A549 (cell line): ENCODE data around the gene CCDC92B. TPM values are rescaled to one million over a fixed set of nuclear protein-coding genes. Genes with fewer than 3 reads are reported as not detected.

ENCODE experiments used
- ATAC-seq, 2 experiments: fragments of 200-7000 bp in 1 of 2; fragments of >200 bp in 1 of 2; cut with Nextera tagmentation in 1 of 2; cut with Tn5 transposase in 1 of 2; 3 replicates each; pipeline versions ENCODE4 v1.8.0 to v1.9.1; 2018 to 2020; ENCODE audit warnings: mild to moderate bottlenecking in 1 of 2, moderate library complexity in 1 of 2
- CTCF ChIA-PET: fragments of 300-600 bp; sonication (Branson Sonifier 250); formaldehyde crosslinking; extraction: SDS; loops from one replicate; lab custom pipeline; 2021; ENCODE audit warnings: antibody characterized with exemption, inconsistent platforms; lab: Yijun Ruan, JAX
- POLR2A ChIA-PET: fragments of 350-600 bp; formaldehyde crosslinking; extraction: SDS; loops from one replicate; lab custom pipeline; 2021; ENCODE audit warnings: antibody characterized with exemption, inconsistent platforms; lab: Yijun Ruan, JAX
- DNase-seq, 2 experiments: peaks; one replicate each; pipeline versions ENCODE4 v3.0.0 to v3.0.0-alpha.2; 2011 to 2016; ENCODE audit warnings: low read depth in 1 of 2, low spot score in 1 of 2
- FAIRE-seq: peaks from 2 replicates; lab custom pipeline; 2011; peaks lifted over from hg19 to GRCh38; lab: Jason Lieb, UNC
- H3K27ac ChIP-seq, 2 experiments: fragments of >200 bp; sonication (Bioruptor Twin); formaldehyde crosslinking; 3 replicates each; pipeline ENCODE4 v1.5.1; 2016 to 2017
- H3K4me1 ChIP-seq: fragments of >200 bp; sonication (Bioruptor Twin); formaldehyde crosslinking; 3 replicates; pipeline ENCODE4 v1.6.1; 2016
- H3K4me2 ChIP-seq: fragments of >200 bp; sonication (Bioruptor Twin); formaldehyde crosslinking; 3 replicates; pipeline ENCODE4 v1.6.1; 2016
- H3K4me3 ChIP-seq: fragments of >200 bp; sonication (Bioruptor Twin); formaldehyde crosslinking; 3 replicates; pipeline ENCODE4 v1.5.1; 2016
- H3K9me3 ChIP-seq: fragments of >200 bp; sonication (Bioruptor Twin); formaldehyde crosslinking; 3 replicates; pipeline ENCODE4 v1.6.1; 2016
- CBX8 ChIP-seq: fragments of 200-600 bp; sonication (generic); IDR thresholded peaks from 2 replicates; pipeline ENCODE4 v1.6.1; 2016
- CHD4 ChIP-seq: fragments of 200-600 bp; sonication (generic); IDR thresholded peaks from 2 replicates; pipeline ENCODE4 v1.6.1; 2016; ENCODE audit warnings: antibody characterized with exemption, mild to moderate bottlenecking, borderline replicate concordance
- EHMT2 ChIP-seq: fragments of 200-600 bp; sonication (generic); IDR thresholded peaks from 2 replicates; pipeline ENCODE4 v1.6.1; 2016; ENCODE audit warnings: antibody characterized with exemption, low read depth, mild to moderate bottlenecking, moderate library complexity
- EP300 ChIP-seq, 2 experiments: fragments of >200 bp; sonication (Bioruptor Twin); formaldehyde crosslinking; IDR thresholded peaks; 2 replicates in 1 of 2; 3 replicates in 1 of 2; pipeline ENCODE4 v1.6.1; 2016 to 2017
- ESRRA ChIP-seq: fragments of 150-350 bp; IDR thresholded peaks from 2 replicates; pipeline ENCODE4 v1.6.1; 2014; ENCODE audit warnings: mild to moderate bottlenecking, low read length, borderline replicate concordance
- GATA3 ChIP-seq: IDR thresholded peaks from 2 replicates; pipeline ENCODE4 v1.6.1; 2012; ENCODE audit warnings: borderline replicate concordance
- HEYL ChIP-seq: fragments of 250-450 bp; sonication (Bioruptor Pico); IDR thresholded peaks from 2 replicates; pipeline ENCODE4 v1.8.0; 2021; ENCODE audit warnings: mild to moderate bottlenecking, moderate library complexity
- HOXA7 ChIP-seq: fragments of 250-450 bp; sonication (Bioruptor Pico); IDR thresholded peaks from 2 replicates; pipeline ENCODE4 v1.5.0; 2020; ENCODE audit warnings: mild to moderate bottlenecking, moderate library complexity
- HOXB5 ChIP-seq: fragments of 250-450 bp; sonication (Bioruptor Pico); IDR thresholded peaks from 2 replicates; pipeline ENCODE4 v1.5.0; 2020; ENCODE audit warnings: mild to moderate bottlenecking, moderate library complexity
- KDM5A ChIP-seq: fragments of 200-600 bp; sonication (generic); IDR thresholded peaks from 2 replicates; pipeline ENCODE4 v1.6.1; 2016; ENCODE audit warnings: antibody characterized with exemption, mild to moderate bottlenecking
- MAZ ChIP-seq: fragments of 150-350 bp; IDR thresholded peaks from 2 replicates; pipeline ENCODE4 v1.6.1; 2014; ENCODE audit warnings: antibody characterized with exemption, low read depth, low read length, borderline replicate concordance
- NFE2L2 ChIP-seq: fragments of 150-350 bp; conservative IDR thresholded peaks from 2 replicates; pipeline ENCODE4 v1.6.1; 2014; ENCODE audit warnings: low read length
- NPAS2 ChIP-seq: fragments of 250-450 bp; sonication (Bioruptor Pico); IDR thresholded peaks from 2 replicates; pipeline ENCODE4 v1.8.0; 2022; ENCODE audit warnings: mild to moderate bottlenecking, moderate library complexity, borderline replicate concordance
- NR3C1 ChIP-seq: fragments of >200 bp; sonication (Bioruptor Twin); formaldehyde crosslinking; IDR thresholded peaks from 3 replicates; pipeline ENCODE4 v1.6.1; 2017
- PBX3 ChIP-seq: IDR thresholded peaks from 2 replicates; pipeline ENCODE4 v1.6.1; 2012
- PHF8 ChIP-seq: fragments of 200-600 bp; sonication (generic); IDR thresholded peaks from 2 replicates; pipeline ENCODE4 v1.6.1; 2016; ENCODE audit warnings: low read depth, mild to moderate bottlenecking, antibody characterized with exemption, moderate library complexity, borderline replicate concordance
- POLR2A ChIP-seq: IDR thresholded peaks from 2 replicates; pipeline ENCODE4 v1.6.1; 2012; ENCODE audit warnings: mild to moderate bottlenecking, low read length
- POLR2AphosphoS2 ChIP-seq: conservative IDR thresholded peaks from 2 replicates; pipeline ENCODE4 v1.6.1; 2012; ENCODE audit warnings: low read length, improper control_type of control experiment, inconsistent platforms
- RAD21 ChIP-seq, 2 experiments: fragments of >200 bp in 1 of 2; sonication (Bioruptor Twin) in 1 of 2; formaldehyde crosslinking in 1 of 2; IDR thresholded peaks in 1 of 2; conservative IDR thresholded peaks in 1 of 2; 2 replicates in 1 of 2; 3 replicates in 1 of 2; pipeline ENCODE4 v1.6.1; 2012 to 2018; ENCODE audit warnings: inconsistent platforms in 1 of 2
- RARB ChIP-seq: fragments of 250-450 bp; sonication (Bioruptor Pico); IDR thresholded peaks from 2 replicates; pipeline ENCODE4 v1.8.0; 2021; ENCODE audit warnings: mild to moderate bottlenecking, moderate library complexity
- RCOR1 ChIP-seq: fragments of 150-350 bp; IDR thresholded peaks from 2 replicates; pipeline ENCODE4 v1.6.1; 2014; ENCODE audit warnings: antibody characterized with exemption, low read length, low read depth
- SMC3 ChIP-seq: fragments of >200 bp; sonication (Bioruptor Twin); formaldehyde crosslinking; IDR thresholded peaks from 3 replicates; pipeline ENCODE4 v1.6.1; 2018; ENCODE audit warnings: inconsistent platforms
- TFCP2L1 ChIP-seq: fragments of 250-450 bp; sonication (Bioruptor Pico); IDR thresholded peaks from 2 replicates; pipeline ENCODE4 v1.5.0; 2021; ENCODE audit warnings: mild to moderate bottlenecking
- ZNF302 ChIP-seq: fragments of 250-450 bp; sonication (Bioruptor Pico); IDR thresholded peaks from 2 replicates; pipeline ENCODE4 v1.9.0; 2021; ENCODE audit warnings: inconsistent platforms, mild to moderate bottlenecking, moderate library complexity
- WGBS: methylation state at CpG from one replicate; pipeline ENCODE4 v1.1.6; 2017; ENCODE audit errors: missing lambda C conversion rate; 5-methylcytosine and 5-hydroxymethylcytosine counted together
- polyA plus RNA-seq, 4 experiments: library from polyadenylated mRNA; depleted of rRNA in 3 of 4; stranded (reverse); fragments of >200 nt; fragmentation: RNase III in 1 of 4; extraction: RNeasy Plus Mini Kit Qiagen cat#74134 plus additional on column Dnase treatment in 1 of 4; gene quantifications; 2 replicates in 3 of 4; 3 replicates in 1 of 4; pipeline ENCODE4 v1.2.3, GENCODE V29; 2011 to 2017
- TF ChIP-seq, protein P1 (sequence below): fragments of >200 bp; sonication (Bioruptor Twin); formaldehyde crosslinking; IDR thresholded peaks from 3 replicates; pipeline ENCODE4 v1.5.1; 2016

Gene CCDC92B
- polyA plus RNA-seq, 2 of the 4 experiments (the other 2 are of a cell fraction), result 0.05 to 0.08 TPM

GRCh38 chr17:2723997-2724783 lies 25.3 kb downstream of the CCDC92B start:
- POLR2A ChIA-PET, result no interaction called here
- no peak for FAIRE-seq

GRCh38 chr17:2723505-2723996 lies 25.9 kb downstream of the CCDC92B start:
- no peak for FAIRE-seq
- peak; percentile 9 to 14; a peak in 2 of 6 replicates for ATAC-seq
- CTCF ChIA-PET, result interaction anchor here (0.6 to 2.5 kb wide), 6 partner anchors 10 to 289 kb away, joined by 3 to 8 read pairs (median 5); no protein-coding TSS in a partner anchor
- H3K4me2 ChIP-seq, result no peak overlapping the region
- DNase-seq, result no peak
- POLR2A ChIA-PET, result no interaction called here
- 0 out of 3 replicates have a peak, but pooled peaks cover 4% of the 10 kb centered on the region for H3K9me3 ChIP-seq
- TF ChIP-seq RARB (CRISPR knock-in tag), result no peak
- TF ChIP-seq KDM5A, result no peak
- no peak for TF ChIP-seq NR3C1
- WGBS, result 79% methylated on average over 12 of the region's 18 CpGs
- H3K4me1 ChIP-seq, result no peaks in the 10 kb centered on the region
- H3K4me3 ChIP-seq, result no peak overlapping the region
- H3K27ac ChIP-seq, result no peak overlapping the region

More at GRCh38 chr17:2723997-2724783, 25.3 kb downstream of the CCDC92B start:
- CTCF ChIA-PET, result interaction anchor here (0.6 to 2.5 kb wide), 14 partner anchors 8 to 191 kb away, joined by 3 to 13 read pairs (median 4); no protein-coding TSS in a partner anchor
- Histone ChIP-seq H3K27ac (peak overlapping the region in 1 of 2 experiments; percentile 67; a peak in 4 of 6 replicates), H3K4me2 (peak overlapping the region; percentile 78), H3K9me3 (0 out of 3 replicates have a peak, but pooled peaks cover 4% of the 10 kb centered on the region), H3K4me3 (peak overlapping the region; percentile 29; the same call in 2 of the 3 replicates)
- WGBS, result 63% methylated on average over 36 of the region's 98 CpGs
- ATAC-seq (peak in 1 of 2 experiments; percentile 10; a peak in 1 of 6 replicates), DNase-seq (no peak)
- TF ChIP-seq NR3C1 (no peak), SMC3 (no peak), GATA3 (no peak), POLR2A (no peak), HOXB5 (no peak), NPAS2 (CRISPR knock-in tag) (no peak), HOXA7 (CRISPR knock-in tag) (no peak), POLR2AphosphoS2 (no peak), PHF8 (no peak), RCOR1 (no peak), PBX3 (no peak), KDM5A (no peak), TFCP2L1 (CRISPR knock-in tag) (no peak), ESRRA (no peak), EHMT2 (no peak), MAZ (no peak), RARB (CRISPR knock-in tag) (no peak)
- TF ChIP-seq, protein P1, sequence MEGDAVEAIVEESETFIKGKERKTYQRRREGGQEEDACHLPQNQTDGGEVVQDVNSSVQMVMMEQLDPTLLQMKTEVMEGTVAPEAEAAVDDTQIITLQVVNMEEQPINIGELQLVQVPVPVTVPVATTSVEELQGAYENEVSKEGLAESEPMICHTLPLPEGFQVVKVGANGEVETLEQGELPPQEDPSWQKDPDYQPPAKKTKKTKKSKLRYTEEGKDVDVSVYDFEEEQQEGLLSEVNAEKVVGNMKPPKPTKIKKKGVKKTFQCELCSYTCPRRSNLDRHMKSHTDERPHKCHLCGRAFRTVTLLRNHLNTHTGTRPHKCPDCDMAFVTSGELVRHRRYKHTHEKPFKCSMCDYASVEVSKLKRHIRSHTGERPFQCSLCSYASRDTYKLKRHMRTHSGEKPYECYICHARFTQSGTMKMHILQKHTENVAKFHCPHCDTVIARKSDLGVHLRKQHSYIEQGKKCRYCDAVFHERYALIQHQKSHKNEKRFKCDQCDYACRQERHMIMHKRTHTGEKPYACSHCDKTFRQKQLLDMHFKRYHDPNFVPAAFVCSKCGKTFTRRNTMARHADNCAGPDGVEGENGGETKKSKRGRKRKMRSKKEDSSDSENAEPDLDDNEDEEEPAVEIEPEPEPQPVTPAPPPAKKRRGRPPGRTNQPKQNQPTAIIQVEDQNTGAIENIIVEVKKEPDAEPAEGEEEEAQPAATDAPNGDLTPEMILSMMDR, result no peak
- TF ChIP-seq, all 56 proteins: peak for 0
- H3K4me1 ChIP-seq, result no peaks in the 10 kb centered on the region

GRCh38 chr17:2722611-2723010 lies 26.8 kb downstream of the CCDC92B start:
- H3K9me3 ChIP-seq, result 0 out of 3 replicates have a peak, but pooled peaks cover 4% of the 10 kb centered on the region
- no peak overlapping the region for H3K4me2 ChIP-seq
- no peak overlapping the region for H3K27ac ChIP-seq
- DNase-seq, result no peak
- CTCF ChIA-PET, result interaction anchor here (1.4 to 2.1 kb wide), 3 partner anchors 11 to 290 kb away, joined by 5 to 6 read pairs (median 6); no protein-coding TSS in a partner anchor
- no peaks in the 10 kb centered on the region for H3K4me1 ChIP-seq
- WGBS, result 73% methylated on average over 9 of the region's 10 CpGs
- H3K4me3 ChIP-seq, result no peak overlapping the region
- POLR2A ChIA-PET, result no interaction called here
- 0 out of 6 replicates have a peak, but pooled peaks of 1 of the 2 experiments have one; percentile 3 for ATAC-seq
- TF ChIP-seq, protein P1, result no peak
- no peak for TF ChIP-seq HOXB5
- TF ChIP-seq PBX3, result no peak
- no peak for TF ChIP-seq KDM5A
- TF ChIP-seq CHD4, result no peak
- no peak for TF ChIP-seq ZNF302 (CRISPR knock-in tag)
- TF ChIP-seq EP300 (IDR thresholded peaks at IDR 0.05), result no peak
- TF ChIP-seq NFE2L2, result no peak
- no peak for TF ChIP-seq POLR2AphosphoS2
- no peak for TF ChIP-seq NR3C1
- TF ChIP-seq CBX8, result no peak
- TF ChIP-seq POLR2A, result no peak
- no peak for TF ChIP-seq HEYL (CRISPR knock-in tag)
- no peak for TF ChIP-seq RAD21 (conservative IDR thresholded peaks at IDR 0.05 in 1 of 2, IDR thresholded peaks at IDR 0.05 in 1 of 2)
- TF ChIP-seq RCOR1, result no peak
- FAIRE-seq, result no peak
